Body of pancreas (tissue), 4 donors: Measurements from ENCODE around the gene TMEM235. TPM values are rescaled to one million over a fixed set of nuclear protein-coding genes. Genes with fewer than 3 reads are reported as not detected.

Experiments
- ATAC-seq: fragments of 150-250 bp; one replicate; pipeline ENCODE4 v1.9.1; 2016
- DNase-seq, 4 donors: peaks; one replicate each; pipeline ENCODE4 v3.0.0-alpha.2; 2019
- H3K27ac ChIP-seq, 4 donors: fragments of 200-600 bp; sonication (generic); 1 replicate in 3 of 4; 2 replicates in 1 of 4; pipeline versions ENCODE4 v1.5.1 to v1.6.1; 2016 to 2019; ENCODE audit warnings: mild to moderate bottlenecking in 1 of 4, mixed read lengths in 1 of 4, moderate library complexity in 1 of 4
- H3K27me3 ChIP-seq, 2 donors: fragments of 200-600 bp; sonication (generic); one replicate each; pipeline ENCODE4 v1.6.0; 2016; ENCODE audit warnings: mild to moderate bottlenecking in 1 of 2
- H3K36me3 ChIP-seq, 2 donors: fragments of 200-600 bp; sonication (generic); replicated peaks in 1 of 2; 2 replicates each; pipeline ENCODE4 v1.5.1; 2016; ENCODE audit warnings: low read depth in 2 of 2; ENCODE audit not compliant: insufficient read depth in 1 of 2
- H3K4me1 ChIP-seq: fragments of 200-600 bp; sonication (generic); one replicate; pipeline ENCODE4 v1.6.0; 2016
- H3K4me3 ChIP-seq, 2 donors: fragments of 200-600 bp; sonication (generic); 1 replicate in 1 of 2; 2 replicates in 1 of 2; pipeline ENCODE4 v1.5.1; 2016 to 2019
- H3K9me3 ChIP-seq, 3 donors: fragments of 200-600 bp; sonication (generic); 1 replicate in 2 of 3; 2 replicates in 1 of 3; pipeline ENCODE4 v1.5.1; 2016
- POLR2A ChIP-seq, 3 donors: fragments of 450-650 bp; IDR thresholded peaks; one replicate each; pipeline ENCODE4 v1.6.1; 2016; ENCODE audit warnings: antibody characterized with exemption in 3 of 3, mild to moderate bottlenecking in 2 of 3
- WGBS, 2 donors: methylation state at CpG; one replicate each; pipeline ENCODE4 v1.1.5; 2017; 5-methylcytosine and 5-hydroxymethylcytosine counted together
- intact Hi-C: fragments of 100-400 bp; cut with DNase I; formaldehyde crosslinking; loops from one replicate; pipeline ENCODE4 v1.15.1; 2023
- total RNA-seq, 2 donors: library from RNA; depleted of rRNA; stranded (reverse); fragments of >200 nt; gene quantifications; one replicate each; pipeline ENCODE4 v1.1.0, GENCODE V29; 2016
- TF ChIP-seq, protein P1 (sequence below), 7 experiments: fragments of 450-650 bp in 4 of 7; fragments of 200-600 bp in 3 of 7; sonication (generic) in 3 of 7; IDR thresholded peaks; one replicate each; pipeline ENCODE4 v1.5.1; 2016 to 2019; ENCODE audit warnings: antibody characterized with exemption in 7 of 7

TMEM235 gene
- total RNA-seq, 2 donors from 2014 or later, result not detected

DNA sequence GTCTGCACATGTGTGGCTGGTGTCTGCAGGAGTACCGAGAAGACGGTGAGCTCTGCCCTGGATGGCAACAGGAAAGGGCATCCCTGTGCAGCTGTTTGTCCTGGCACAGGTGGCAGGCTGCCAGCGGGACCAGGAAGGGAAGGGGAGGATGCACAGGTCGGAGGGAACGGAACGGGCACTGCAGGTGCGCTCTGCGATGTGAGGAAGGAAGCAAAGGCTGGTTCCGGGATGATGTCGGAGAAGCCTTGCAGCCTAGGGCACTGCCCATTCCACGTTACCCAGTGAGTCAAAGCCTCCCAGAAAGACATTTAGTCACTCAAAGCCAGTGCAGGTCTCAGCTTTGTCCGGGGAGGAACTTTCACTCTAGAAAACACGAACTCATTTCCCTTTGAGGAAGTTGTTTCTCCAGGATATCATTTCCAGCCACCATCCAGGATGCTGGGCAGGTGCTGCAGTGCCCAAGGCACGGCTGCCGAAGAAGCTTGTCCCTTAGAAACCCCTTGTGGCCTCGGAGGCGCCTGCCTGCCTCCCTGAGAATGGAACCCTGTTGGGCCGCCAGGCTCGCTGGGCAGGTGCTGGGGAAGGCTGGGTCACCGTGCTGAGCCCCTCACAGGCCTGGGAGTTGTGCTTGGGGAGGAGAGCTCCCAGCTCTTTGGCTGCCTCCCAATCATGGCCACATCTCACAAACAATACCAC is 4.5 kb upstream of the TMEM235 start:
- Histone ChIP-seq H3K4me3 (no peak overlapping the region), H3K36me3 (no peaks in the 10 kb centered on the region), H3K9me3 (no peaks in the 10 kb centered on the region), H3K4me1 (no peaks in the 10 kb centered on the region), H3K27ac (no peak overlapping the region), H3K27me3 (peaks cover 3 to 10% of the 10 kb centered on the region in 2 donors)
- no peak for DNase-seq
- TF ChIP-seq, protein P1, sequence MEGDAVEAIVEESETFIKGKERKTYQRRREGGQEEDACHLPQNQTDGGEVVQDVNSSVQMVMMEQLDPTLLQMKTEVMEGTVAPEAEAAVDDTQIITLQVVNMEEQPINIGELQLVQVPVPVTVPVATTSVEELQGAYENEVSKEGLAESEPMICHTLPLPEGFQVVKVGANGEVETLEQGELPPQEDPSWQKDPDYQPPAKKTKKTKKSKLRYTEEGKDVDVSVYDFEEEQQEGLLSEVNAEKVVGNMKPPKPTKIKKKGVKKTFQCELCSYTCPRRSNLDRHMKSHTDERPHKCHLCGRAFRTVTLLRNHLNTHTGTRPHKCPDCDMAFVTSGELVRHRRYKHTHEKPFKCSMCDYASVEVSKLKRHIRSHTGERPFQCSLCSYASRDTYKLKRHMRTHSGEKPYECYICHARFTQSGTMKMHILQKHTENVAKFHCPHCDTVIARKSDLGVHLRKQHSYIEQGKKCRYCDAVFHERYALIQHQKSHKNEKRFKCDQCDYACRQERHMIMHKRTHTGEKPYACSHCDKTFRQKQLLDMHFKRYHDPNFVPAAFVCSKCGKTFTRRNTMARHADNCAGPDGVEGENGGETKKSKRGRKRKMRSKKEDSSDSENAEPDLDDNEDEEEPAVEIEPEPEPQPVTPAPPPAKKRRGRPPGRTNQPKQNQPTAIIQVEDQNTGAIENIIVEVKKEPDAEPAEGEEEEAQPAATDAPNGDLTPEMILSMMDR (IDR thresholded peaks at IDR 0.05), result no peak
- TF ChIP-seq POLR2A (IDR thresholded peaks at IDR 0.05), result no peak
- intact Hi-C loops, result no loop called here
- WGBS, 2 donors, result 58 to 69% methylated on average over 14 to 20 of the region's 20 CpGs
- ATAC-seq, result no peak

DNA sequence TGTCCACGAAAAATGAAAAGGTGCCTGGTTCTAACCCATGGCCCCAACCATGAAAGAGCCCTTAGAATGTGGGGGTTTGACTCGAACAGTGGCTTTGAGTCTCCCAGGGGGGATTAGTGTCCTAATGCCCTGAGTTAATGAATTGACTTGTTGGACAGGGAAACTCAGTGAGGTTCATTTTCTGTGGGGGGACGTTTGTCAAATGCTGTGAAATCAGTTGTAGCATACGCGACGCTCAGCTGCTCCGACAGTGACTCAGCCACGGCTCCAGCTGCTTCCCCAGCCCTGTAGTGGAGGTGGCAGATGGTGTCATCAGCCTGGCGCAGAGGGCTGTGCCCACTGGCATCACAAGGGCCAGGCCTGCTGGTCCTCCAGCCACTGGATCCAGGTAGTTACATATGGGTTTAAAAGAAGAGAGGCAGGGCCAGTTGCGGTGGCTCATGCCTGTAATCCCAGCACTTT is 3.9 kb upstream of the TMEM235 start:
- no peak for TF ChIP-seq POLR2A (IDR thresholded peaks at IDR 0.05)
- TF ChIP-seq, protein P1 (IDR thresholded peaks at IDR 0.05), result no peak
- ATAC-seq (no peak), DNase-seq (no peak)
- Histone ChIP-seq H3K27me3 (peaks cover 3 to 16% of the 10 kb centered on the region in 2 donors), H3K4me1 (no peaks in the 10 kb centered on the region), H3K36me3 (no peaks in the 10 kb centered on the region), H3K4me3 (no peak overlapping the region), H3K9me3 (no peaks in the 10 kb centered on the region), H3K27ac (no peak overlapping the region)
- intact Hi-C loops, result no loop called here
- 67 to 92% methylated on average over 6 to 10 of the region's 10 CpGs for WGBS, 2 donors

DNA sequence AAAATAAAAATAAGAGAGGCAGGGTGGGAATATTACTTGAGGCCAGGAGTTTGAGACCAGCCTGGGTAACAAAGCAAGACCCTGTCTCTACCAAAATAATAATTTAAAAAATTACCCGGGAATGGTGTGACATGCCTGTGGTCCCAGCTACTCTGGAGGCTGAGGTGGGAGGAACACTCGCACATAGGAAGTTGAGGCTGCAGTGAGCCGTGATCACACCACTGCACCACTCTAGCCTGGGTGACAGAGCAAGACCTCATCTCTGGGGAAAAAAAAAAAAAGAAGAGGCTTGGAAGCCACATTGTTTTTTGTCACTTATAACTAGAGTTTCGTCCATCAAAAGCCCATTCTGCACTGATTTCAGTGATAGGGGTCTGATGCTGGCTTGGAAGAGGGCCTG is 3.3 kb upstream of the TMEM235 start:
- Histone ChIP-seq H3K4me1 (no peaks in the 10 kb centered on the region), H3K4me3 (no peak overlapping the region), H3K36me3 (no peaks in the 10 kb centered on the region), H3K27ac (no peak overlapping the region), H3K27me3 (peaks cover 3 to 17% of the 10 kb centered on the region in 2 donors), H3K9me3 (no peaks in the 10 kb centered on the region)
- WGBS, 2 donors, result 66 to 74% methylated on average over 4 of the region's 4 CpGs
- TF ChIP-seq POLR2A (IDR thresholded peaks at IDR 0.05), result no peak
- TF ChIP-seq, protein P1 (IDR thresholded peaks at IDR 0.05), result no peak
- no peak for ATAC-seq
- intact Hi-C loops, result no loop called here
- DNase-seq, result no peak

DNA sequence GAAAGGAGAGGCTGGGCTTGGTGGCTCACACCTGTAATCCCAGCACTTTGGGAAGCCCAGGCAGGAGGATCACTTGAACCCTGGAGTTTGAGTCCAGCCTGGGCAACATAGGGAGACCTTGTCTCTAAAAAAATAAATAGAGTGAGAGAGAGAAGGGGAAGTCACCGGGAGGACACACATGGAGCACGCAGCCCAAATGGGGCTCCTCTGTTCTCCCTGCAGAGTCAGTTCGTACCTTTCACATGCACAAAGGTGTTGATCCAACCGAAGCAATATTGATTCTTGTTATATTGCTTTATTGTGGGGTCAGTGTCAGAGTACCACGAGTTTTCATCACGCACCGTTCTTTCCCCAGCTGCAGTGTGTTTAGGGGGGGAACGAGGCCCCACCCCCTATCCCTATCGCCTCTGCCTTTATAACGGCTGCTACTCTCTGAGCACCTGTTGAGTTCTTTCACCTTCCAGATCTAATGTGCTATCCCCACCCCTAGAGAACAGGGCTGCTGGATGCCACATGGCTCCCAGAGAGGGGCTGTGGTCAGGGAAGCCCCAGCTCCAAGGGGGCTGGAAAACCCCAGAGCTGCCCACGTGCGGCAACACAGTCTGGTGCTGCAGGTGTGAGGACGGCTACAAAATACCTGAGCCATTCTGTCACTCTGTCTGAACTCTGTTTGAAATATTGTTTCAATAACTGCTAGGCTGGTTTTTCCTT is 1.0 kb upstream of the TMEM235 start:
- Histone ChIP-seq H3K4me1 (no peaks in the 10 kb centered on the region), H3K9me3 (no peaks in the 10 kb centered on the region), H3K27ac (no peak overlapping the region), H3K4me3 (no peak overlapping the region), H3K36me3 (no peaks in the 10 kb centered on the region), H3K27me3 (peaks cover 3 to 17% of the 10 kb centered on the region in 2 donors)
- 34 to 51% methylated on average over 11 to 13 of the region's 13 CpGs for WGBS, 2 donors
- ATAC-seq (no peak), DNase-seq (no peak)
- no peak for TF ChIP-seq POLR2A (IDR thresholded peaks at IDR 0.05)
- TF ChIP-seq, protein P1 (IDR thresholded peaks at IDR 0.05), result no peak
- intact Hi-C loops, result no loop called here
